Endothelial cell of umbilical vein (primary cell): ENCODE data around the gene JAML. TPM values are rescaled to one million over a fixed set of nuclear protein-coding genes. Genes with fewer than 3 reads are reported as not detected.

Source experiments
- BruUV-seq: library from RNA; stranded (reverse); fragments of 400-500 nt; replicated peaks from 2 replicates; lab custom pipeline; 2021; lab: Mats Ljungman, UMichigan
- CTCF ChIA-PET: fragments of 300-600, 350-600 bp; sonication (Branson Sonifier 250); formaldehyde crosslinking; loops from one replicate; lab custom pipeline; 2021; ENCODE audit warnings: antibody characterized with exemption, inconsistent platforms; lab: Charles Lee
- POLR2A ChIA-PET: fragments of 300-600, 350-600 bp; sonication (Branson Sonifier 250); formaldehyde crosslinking; loops from one replicate; lab custom pipeline; 2021; ENCODE audit warnings: antibody characterized with exemption, inconsistent platforms; lab: Charles Lee
- DNase-seq: peaks from one replicate; pipeline ENCODE4 v3.0.0-alpha.2; 2011; ENCODE audit warnings: low read depth, low spot score
- FAIRE-seq: peaks from 2 replicates; lab custom pipeline; 2011; peaks lifted over from hg19 to GRCh38; lab: Jason Lieb, UNC
- H2AFZ ChIP-seq: 2 replicates; pipeline ENCODE4 v1.6.0; 2012; ENCODE audit warnings: low read depth, low read length, control low read depth, inconsistent platforms
- H3K27ac ChIP-seq: 2 replicates; pipeline ENCODE4 v1.5.1; 2011; ENCODE audit warnings: low read depth, mild to moderate bottlenecking, control low read depth, low read length, moderate library complexity; ENCODE audit not compliant: insufficient read depth
- H3K27me3 ChIP-seq, 2 experiments: 2 replicates each; pipeline versions ENCODE4 v1.6.0 to v1.6.1; 2011; ENCODE audit warnings: low read length in 2 of 2, mixed read lengths in 1 of 2; ENCODE audit not compliant: control insufficient read depth in 2 of 2, insufficient read depth in 2 of 2
- H3K36me3 ChIP-seq, 2 experiments: 2 replicates in 1 of 2; 3 replicates in 1 of 2; pipeline ENCODE4 v1.5.1; 2011; ENCODE audit warnings: low read length in 2 of 2, mild to moderate bottlenecking in 1 of 2, moderate library complexity in 1 of 2; ENCODE audit not compliant: control insufficient read depth in 2 of 2, insufficient read depth in 2 of 2; ENCODE audit errors: extremely low read depth in 1 of 2
- H3K4me1 ChIP-seq: 3 replicates; pipeline ENCODE4 v1.5.1; 2011; ENCODE audit warnings: mild to moderate bottlenecking, low read length; ENCODE audit not compliant: control insufficient read depth, insufficient read depth; ENCODE audit errors: extremely low read depth
- H3K4me2 ChIP-seq: 2 replicates; pipeline ENCODE4 v1.6.1; 2011; ENCODE audit warnings: low read length, control low read depth, mixed read lengths; ENCODE audit not compliant: insufficient read depth
- H3K4me3 ChIP-seq, 3 experiments: fragments of 200-600 bp in 1 of 3; sonication (generic), shearing (Covaris generic) in 1 of 3; replicated peaks in 1 of 3; 2 replicates each; pipeline ENCODE4 v1.5.1; 2011 to 2016; ENCODE audit warnings: control low read depth in 3 of 3, low read length in 3 of 3, mild to moderate bottlenecking in 2 of 3, inconsistent platforms in 1 of 3, low read depth in 1 of 3, moderate library complexity in 1 of 3; ENCODE audit not compliant: insufficient read depth in 1 of 3
- H3K79me2 ChIP-seq: 2 replicates; pipeline ENCODE4 v1.6.0; 2012; ENCODE audit warnings: low read length, inconsistent platforms; ENCODE audit not compliant: control insufficient read depth, insufficient read depth
- H3K9ac ChIP-seq: replicated peaks from 2 replicates; pipeline ENCODE3; 2011; ENCODE audit warnings: low read length, control low read depth; ENCODE audit not compliant: insufficient read depth; ENCODE audit errors: extremely low read depth
- H3K9me1 ChIP-seq: replicated peaks from 3 replicates; pipeline ENCODE4 v1.6.0; 2011; ENCODE audit warnings: mild to moderate bottlenecking, low read length; ENCODE audit not compliant: control insufficient read depth, insufficient read depth; ENCODE audit errors: extremely low read depth
- H3K9me3 ChIP-seq: replicated peaks from 2 replicates; pipeline ENCODE4 v1.5.1; 2012; ENCODE audit warnings: low read length, inconsistent platforms; ENCODE audit not compliant: control insufficient read depth, insufficient read depth
- H4K20me1 ChIP-seq: replicated peaks from 2 replicates; pipeline ENCODE3; 2011; ENCODE audit warnings: mild to moderate bottlenecking, low read length; ENCODE audit not compliant: control insufficient read depth, insufficient read depth; ENCODE audit errors: extremely low read depth
- EZH2 ChIP-seq: IDR thresholded peaks from 2 replicates; pipeline ENCODE4 v1.6.1; 2012; ENCODE audit warnings: borderline replicate concordance, low read depth, mild to moderate bottlenecking, moderate library complexity, low read length, inconsistent platforms; ENCODE audit not compliant: severe bottlenecking
- GATA2 ChIP-seq: IDR thresholded peaks from 2 replicates; pipeline ENCODE4 v1.7.0; 2011; ENCODE audit warnings: low read depth, mild to moderate bottlenecking, moderate library complexity, mixed read lengths, low read length; ENCODE audit not compliant: insufficient read length, insufficient read depth
- MYC ChIP-seq: IDR thresholded peaks from one replicate; pipeline ENCODE4 v1.6.1; 2011; ENCODE audit warnings: mild to moderate bottlenecking, low read depth, low read length
- POLR2AphosphoS5 ChIP-seq: IDR thresholded peaks from 2 replicates; pipeline ENCODE4 v1.6.1; 2012; ENCODE audit warnings: low read depth, mild to moderate bottlenecking, control low read depth, low read length, moderate library complexity; ENCODE audit not compliant: insufficient read depth
- dilution Hi-C: fragments of 300-500 bp; cut with MboI; formaldehyde crosslinking; loops from one replicate; pipeline ENCODE4 v1.15.0; 2019; ENCODE audit warnings: low sequenced_read_pairs; ENCODE audit not compliant: extremely low pct_ligation_motif_present
- intact Hi-C: fragments of 100-400 bp; cut with micrococcal nuclease; formaldehyde crosslinking; loops from one replicate; pipeline ENCODE4 v1.10.0; 2022
- polyA plus RNA-seq, 4 experiments: library from polyadenylated mRNA; depleted of rRNA in 3 of 4; stranded (reverse) in 3 of 4; unstranded in 1 of 4; fragments of >200 nt; gene quantifications; 2 replicates each; pipeline versions ENCODE4 v1.2.1 to v1.2.3, GENCODE V29; 2011 to 2012; ENCODE audit warnings: missing spikeins in 1 of 4
- total RNA-seq: library from RNA; stranded (reverse); gene quantifications from 2 replicates; pipeline ENCODE4 v1.2.3, GENCODE V29; 2021
- TF ChIP-seq, protein P1 (sequence below), 2 donors: IDR thresholded peaks; 1 replicate in 1 of 2; 2 replicates in 1 of 2; pipeline ENCODE4 v1.5.1; 2011; ENCODE audit warnings: low read length in 2 of 2, mild to moderate bottlenecking in 2 of 2, moderate library complexity in 2 of 2, control low read depth in 1 of 2, inconsistent platforms in 1 of 2, low read depth in 1 of 2; ENCODE audit not compliant: insufficient read depth in 1 of 2; ENCODE audit errors: extremely low read depth in 1 of 2

JAML gene
- total and polyA plus RNA-seq, 2 donors (not counting 3 experiments of a cell fraction or from before 2014, with no cell fraction given), result 0.04 to 0.35 TPM

DNA sequence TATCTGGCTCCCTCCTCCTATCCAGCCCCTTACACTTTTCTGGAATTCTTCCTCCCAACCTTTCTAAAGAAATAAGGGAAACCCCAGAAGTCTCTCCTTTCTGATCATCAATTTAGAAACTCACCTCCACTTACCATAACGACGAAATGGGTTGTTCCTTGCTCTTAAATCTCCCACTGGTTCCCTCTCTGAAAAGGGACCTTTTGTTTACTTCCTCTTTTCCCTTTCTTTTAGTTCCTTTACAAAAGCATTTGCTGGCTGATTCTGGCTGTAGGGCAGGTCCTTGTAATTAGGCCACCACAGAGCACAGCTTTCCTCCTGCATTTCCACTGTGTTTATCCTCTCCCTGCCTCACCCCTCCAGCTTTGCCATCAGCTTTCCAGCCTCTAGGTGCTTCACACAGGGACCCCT, 12.0 kb downstream of the JAML start:
- H3K27me3 ChIP-seq, result peaks cover 25 to 30% of the 10 kb centered on the region in 2 experiments
- TF ChIP-seq, protein P1, sequence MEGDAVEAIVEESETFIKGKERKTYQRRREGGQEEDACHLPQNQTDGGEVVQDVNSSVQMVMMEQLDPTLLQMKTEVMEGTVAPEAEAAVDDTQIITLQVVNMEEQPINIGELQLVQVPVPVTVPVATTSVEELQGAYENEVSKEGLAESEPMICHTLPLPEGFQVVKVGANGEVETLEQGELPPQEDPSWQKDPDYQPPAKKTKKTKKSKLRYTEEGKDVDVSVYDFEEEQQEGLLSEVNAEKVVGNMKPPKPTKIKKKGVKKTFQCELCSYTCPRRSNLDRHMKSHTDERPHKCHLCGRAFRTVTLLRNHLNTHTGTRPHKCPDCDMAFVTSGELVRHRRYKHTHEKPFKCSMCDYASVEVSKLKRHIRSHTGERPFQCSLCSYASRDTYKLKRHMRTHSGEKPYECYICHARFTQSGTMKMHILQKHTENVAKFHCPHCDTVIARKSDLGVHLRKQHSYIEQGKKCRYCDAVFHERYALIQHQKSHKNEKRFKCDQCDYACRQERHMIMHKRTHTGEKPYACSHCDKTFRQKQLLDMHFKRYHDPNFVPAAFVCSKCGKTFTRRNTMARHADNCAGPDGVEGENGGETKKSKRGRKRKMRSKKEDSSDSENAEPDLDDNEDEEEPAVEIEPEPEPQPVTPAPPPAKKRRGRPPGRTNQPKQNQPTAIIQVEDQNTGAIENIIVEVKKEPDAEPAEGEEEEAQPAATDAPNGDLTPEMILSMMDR (IDR thresholded peaks at IDR 0.05; ENCODE audit: extremely low read depth in 1 of 2, insufficient read depth in 1 of 2, low read depth in 1 of 2, low read length in 2 of 2), result no peak
- peak; percentile 11 for TF ChIP-seq EZH2
- no peaks in the 10 kb centered on the region for H3K36me3 ChIP-seq
- H3K4me3 ChIP-seq, result no peak overlapping the region
- H3K79me2 ChIP-seq, result no peaks in the 10 kb centered on the region
- FAIRE-seq, result no peak
- H2AFZ ChIP-seq, result no peak overlapping the region
- dilution Hi-C loops (no loop called here), intact Hi-C loops (no loop called here)
- H3K9me3 ChIP-seq, result no peaks in the 10 kb centered on the region
- H4K20me1 ChIP-seq, result no peaks in the 10 kb centered on the region
- H3K4me2 ChIP-seq, result no peak overlapping the region
- no peak for DNase-seq
- H3K9ac ChIP-seq, result no peak overlapping the region
- BruUV-seq, result no TSS peak
- no peaks in the 10 kb centered on the region for H3K9me1 ChIP-seq
- POLR2A ChIA-PET, result no interaction called here
- H3K27ac ChIP-seq, result no peak overlapping the region
- H3K4me1 ChIP-seq, result no peaks in the 10 kb centered on the region
- CTCF ChIA-PET, result interaction anchor here (1.6 to 6.0 kb wide), 3 partner anchors 14 to 83 kb away, joined by 3 to 41 read pairs (median 7); no protein-coding TSS in a partner anchor

- H3K4me2 ChIP-seq, result no peak overlapping the region
- H3K4me3 ChIP-seq, result no peak overlapping the region
- H3K27me3 ChIP-seq, result peaks cover 25 to 29% of the 10 kb centered on the region in 2 experiments
- TF ChIP-seq GATA2 (no peak), POLR2AphosphoS5 (no peak), MYC (no peak)
- no peak overlapping the region for H3K27ac ChIP-seq
- DNase-seq, result no peak
- no peaks in the 10 kb centered on the region for H3K36me3 ChIP-seq
- no peak overlapping the region for H2AFZ ChIP-seq
- CTCF ChIA-PET, result interaction anchor here (1.2 to 6.0 kb wide), 4 partner anchors 10 to 84 kb away, joined by 3 to 41 read pairs (median 5); no protein-coding TSS in a partner anchor
- dilution Hi-C loops, result no loop called here
- BruUV-seq, result no TSS peak
- H3K9ac ChIP-seq, result no peak overlapping the region
- H3K9me1 ChIP-seq, result no peaks in the 10 kb centered on the region
- intact Hi-C loops, result no loop called here
- no peaks in the 10 kb centered on the region for H3K79me2 ChIP-seq
- POLR2A ChIA-PET, result interaction anchor here (0.6 kb wide), 1 partner anchor 14 kb away, joined by 6 read pairs; no protein-coding TSS in a partner anchor
- no peaks in the 10 kb centered on the region for H4K20me1 ChIP-seq
- no peaks in the 10 kb centered on the region for H3K4me1 ChIP-seq
- no peak for FAIRE-seq
- no peaks in the 10 kb centered on the region for H3K9me3 ChIP-seq
Observed at GRCh38 chr11:118212131-118212725, 12.6 kb downstream of the JAML start.
